AML-193 (cell line): ENCODE results near the gene SPATA33.

ENCODE experiments used
- DNase-seq, 2 experiments: peaks; one replicate each; lab custom pipeline; 2025; lab: John Stamatoyannopoulos, UW

The SPATA33 gene

DNA sequence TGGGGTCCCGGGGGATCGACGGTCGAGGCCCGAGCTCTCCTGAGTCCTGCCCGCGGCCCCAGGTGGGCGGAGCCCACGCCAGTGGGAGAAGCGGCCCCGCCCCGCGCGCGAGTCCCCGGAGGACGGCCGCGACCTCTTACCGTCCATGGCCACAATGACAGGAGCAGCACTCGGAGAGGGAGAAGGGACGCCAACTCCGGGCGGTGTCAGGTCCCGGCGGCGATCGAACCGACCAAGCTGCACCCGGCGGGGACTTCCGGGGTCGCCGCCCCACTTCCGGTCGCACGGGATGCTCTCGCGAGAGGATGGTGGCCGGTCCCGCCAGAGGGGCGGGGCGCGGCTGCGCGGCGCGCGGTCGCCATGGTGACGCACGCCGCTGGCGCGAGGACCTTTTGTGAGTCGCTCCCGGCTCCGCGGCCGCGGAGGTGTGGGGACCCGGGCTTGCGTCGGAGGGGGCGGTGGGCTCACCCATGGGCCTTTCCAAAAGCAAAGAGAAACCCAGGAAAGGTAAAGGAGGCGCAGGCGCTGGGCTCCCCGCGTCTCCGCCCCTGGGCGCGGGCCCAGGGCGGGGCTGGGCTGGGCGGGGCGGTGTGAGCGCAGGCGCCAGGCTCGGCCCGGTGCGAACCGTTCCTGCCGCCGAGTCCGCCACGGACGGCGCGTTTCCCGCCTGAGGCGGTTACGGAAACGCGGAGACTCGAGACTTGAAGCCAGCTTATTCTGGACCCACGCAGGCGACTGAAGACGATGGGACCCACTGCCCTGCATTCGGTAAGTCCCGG, at the start of gene SPATA33, which contains the start of gene CHMP1A:
SPATA33 (plus strand) TSS at position 395 of the 779 bp plus-strand sequence; CDS start at position 471, 76 bp downstream.
CHMP1A (minus strand) TSS at position 267 of the 779 bp plus-strand sequence; CDS start at position 147, 120 bp downstream.
- peak; percentile 54 to 65 for DNase-seq

DNA sequence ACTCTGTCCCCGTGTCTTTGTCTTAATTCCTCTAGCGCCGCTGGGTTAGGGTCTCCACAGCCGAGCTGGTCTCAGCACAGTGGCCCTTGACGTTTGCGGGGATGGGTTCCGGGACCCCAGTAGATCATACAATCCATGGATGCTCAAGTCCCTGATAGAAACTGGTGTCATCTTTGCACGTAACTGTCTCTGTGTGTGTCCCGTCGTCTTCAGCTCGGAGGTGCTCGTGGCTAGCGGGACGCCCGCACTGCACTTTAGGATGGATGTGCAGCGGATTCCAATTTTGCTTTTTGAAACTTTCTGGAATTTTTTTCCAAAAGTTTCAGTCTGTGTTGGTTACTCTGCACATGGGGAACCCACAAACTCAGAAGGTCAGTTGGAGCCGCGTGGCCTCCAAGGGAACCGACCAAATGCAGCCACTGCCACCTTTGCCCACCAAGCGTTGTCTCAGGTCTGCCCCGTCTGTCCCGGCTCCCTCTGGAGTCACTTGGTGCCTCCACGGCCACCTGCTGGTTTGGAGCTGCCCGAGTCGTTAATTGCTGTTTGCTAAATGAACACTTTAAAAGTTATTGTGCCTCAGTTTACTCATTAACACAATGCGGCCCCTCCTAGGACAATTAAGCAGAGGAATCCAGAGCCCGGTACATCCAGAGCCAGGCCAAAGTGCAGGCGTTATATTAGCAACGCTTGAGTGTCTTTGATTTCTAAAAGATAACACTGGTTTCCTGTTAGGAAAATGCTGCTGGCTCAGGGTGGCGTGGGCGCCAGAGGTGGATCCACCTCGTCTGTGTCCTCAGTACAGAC, 49.5 kb upstream of the SPATA33 start:
- no peak for DNase-seq

DNA sequence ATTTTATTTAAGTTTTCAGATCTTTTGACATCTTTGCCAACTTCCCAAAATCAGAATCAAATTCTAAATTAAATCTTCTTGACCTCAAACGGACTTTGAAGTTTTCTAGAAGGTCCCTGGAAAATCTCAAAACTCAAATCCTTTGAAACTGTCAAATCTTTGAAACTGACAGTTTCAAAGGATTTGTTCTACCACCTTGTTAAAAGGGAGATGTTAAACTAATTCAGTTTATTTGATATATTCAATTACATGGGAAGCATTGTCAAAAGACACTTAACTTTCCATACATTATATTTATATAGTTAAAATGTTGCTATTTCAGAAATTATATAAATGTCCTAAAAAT, 47.6 kb upstream of the SPATA33 start:
- DNase-seq = no peak

DNA sequence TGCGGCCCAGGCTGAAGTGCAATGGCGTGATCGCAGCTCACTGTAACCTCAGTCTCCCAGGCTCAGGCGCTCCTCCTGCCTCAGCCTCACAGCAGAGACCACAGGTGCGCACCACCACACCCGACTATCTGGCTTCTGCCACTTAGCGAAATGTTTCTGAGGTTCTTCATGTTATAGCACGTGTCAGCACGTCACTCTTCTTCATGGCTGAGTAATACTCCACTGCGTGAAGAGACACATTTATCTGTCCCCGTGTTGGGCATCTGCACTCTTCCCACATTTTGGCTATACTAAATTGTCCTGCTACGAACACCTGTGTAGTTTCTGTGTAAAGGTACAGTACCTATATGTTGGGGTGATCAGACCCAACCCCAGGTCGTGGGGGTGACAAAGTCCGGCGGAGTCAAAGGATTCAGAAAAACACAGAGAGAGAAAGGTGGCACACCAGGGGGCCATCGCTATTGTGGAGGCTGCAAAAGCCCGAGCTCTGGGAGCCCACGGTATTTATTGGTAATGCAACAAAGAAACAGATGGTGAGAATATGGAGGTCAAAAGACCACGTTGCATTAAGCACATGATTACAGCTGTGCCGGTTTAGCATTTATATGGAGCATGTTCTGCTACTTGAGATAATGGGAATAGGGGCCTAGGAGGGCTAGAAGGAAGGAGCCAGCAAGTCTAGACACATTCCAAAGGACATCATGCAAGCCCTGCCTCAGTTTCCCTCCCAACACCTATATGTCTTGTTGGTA, 45.0 kb upstream of the SPATA33 start:
- DNase-seq = no peak

DNA sequence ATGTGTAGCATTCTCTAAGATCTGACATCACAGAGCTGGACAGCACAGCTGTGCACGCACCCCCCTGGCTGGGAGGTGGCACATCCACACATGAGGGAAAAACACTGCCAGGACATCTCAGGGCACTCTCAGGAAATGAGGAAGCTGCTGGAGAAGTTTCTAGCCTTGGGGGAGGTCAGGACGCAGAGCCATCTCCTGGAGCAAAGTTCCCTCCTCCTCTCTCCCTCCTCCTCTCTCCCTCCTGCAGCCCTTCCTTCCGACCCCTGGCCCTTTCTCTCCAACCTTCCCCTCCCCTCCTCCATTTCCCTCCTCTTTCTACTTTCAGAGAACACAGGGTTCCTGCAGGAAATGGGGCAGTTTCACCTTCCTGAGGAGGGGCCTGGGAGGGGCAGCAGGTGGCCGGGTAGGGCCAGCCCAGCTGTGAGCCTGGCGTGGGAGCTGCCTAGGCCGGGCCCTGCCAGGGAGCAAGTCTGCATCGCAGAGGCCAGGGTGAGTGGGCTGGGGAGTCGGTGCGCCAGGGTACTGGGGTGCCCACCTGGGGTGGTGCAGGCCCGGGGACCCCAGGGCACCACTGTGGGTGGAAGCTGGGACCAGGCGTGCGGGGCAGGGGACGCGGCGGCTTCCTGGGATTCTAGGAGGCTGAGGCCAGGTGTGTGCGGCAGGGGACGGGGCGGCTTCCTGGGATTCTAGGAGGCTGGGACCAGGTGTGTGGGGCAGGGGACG, 44.2 kb upstream of the SPATA33 start, which contains the start of gene DPEP1:
DPEP1 (plus strand) TSS at position 412 of the 723 bp plus-strand sequence. CDS start 16,769 bp downstream, outside the sequence.
- no peak for DNase-seq

- no peak for DNase-seq
Observed at GRCh38 chr16:89613954-89614459, 43.6 kb upstream of the SPATA33 start.

DNA sequence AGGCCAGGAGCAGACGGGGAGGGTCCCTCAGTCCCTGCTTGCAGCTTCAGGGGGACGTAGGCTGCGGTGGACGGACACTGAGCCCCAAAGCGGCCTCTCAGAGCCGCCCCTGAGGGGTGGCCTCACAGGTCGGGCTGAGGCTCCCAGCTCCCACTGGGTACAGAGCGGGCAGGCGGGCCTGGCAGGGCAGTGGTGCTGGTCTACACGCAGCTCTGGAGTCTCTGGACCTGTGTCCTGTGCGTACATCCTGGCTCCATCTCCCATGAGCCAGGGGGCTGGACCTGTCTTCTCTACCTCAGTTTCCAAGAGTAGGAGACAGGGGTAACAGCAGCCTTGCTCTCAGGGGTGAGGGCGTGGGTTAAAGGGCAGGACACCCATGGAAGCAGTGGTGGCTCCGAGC, 42.5 kb upstream of the SPATA33 start:
- no peak for DNase-seq

GRCh38 chr16:89615596-89616090, 42.0 kb upstream of the SPATA33 start:
- no peak for DNase-seq

DNA sequence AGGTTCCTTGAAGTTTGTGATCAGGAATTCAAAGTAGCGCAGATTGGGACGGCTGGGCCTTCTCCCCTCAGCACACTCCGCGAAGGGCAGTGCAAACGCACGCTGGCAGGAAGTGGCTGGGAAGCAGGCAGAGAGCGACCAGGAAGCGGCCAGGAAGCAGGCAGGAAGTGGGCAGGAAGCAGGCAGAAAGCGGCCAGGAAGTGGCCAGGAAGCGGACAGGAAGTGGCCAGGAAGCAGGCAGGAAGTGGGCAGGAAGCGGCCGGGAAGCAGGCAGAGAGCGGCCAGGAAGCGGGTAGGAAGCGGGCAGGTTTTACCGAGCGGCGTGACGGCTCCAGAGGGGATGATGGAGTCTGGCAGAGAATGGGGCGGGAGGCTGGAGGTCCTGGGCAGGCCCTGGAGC, 41.0 kb upstream of the SPATA33 start:
- DNase-seq = no peak

GRCh38 chr16:89617036-89617435, 40.6 kb upstream of the SPATA33 start:
- no peak for DNase-seq

DNA sequence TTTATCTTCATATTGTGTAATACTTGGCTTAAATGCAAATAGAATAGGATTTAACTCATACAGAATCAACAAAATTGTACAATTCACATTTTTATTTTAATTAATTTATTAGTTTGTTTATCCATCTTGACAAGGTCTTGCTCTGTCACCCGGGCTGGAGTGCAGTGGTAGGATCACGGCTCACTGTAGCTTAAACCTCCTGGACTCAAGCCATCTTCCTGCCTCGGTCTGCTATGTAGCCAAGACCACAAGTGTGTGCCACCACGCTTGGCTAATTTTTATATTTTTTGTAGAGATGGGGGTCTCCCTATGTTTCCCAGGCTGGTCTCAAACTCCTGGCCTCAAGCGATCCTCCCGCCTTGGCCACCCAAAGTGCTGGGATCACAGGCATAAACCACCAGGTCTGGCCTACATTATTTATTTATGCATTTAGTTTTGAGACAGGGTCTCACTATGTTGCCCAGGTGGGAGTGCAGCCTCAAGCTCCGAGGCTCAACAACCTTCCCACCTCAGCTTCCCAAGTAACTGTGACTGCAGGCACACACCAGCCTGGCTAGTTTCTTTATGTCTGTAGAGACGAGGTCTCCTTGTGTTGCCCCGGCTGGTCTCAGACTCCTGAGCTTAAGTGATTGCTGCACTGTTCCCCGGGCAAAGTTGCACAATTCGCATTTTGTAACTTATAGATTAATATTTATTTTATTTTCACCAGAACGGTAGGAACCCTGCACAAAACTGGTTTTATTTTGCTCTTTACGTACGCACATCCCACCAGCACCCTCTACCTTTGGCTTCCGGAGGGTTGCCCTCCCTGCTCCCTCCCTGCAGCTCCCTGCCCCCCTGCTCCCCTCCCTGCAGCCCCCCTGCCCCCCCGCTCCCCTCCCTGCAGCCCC, 39.3 kb upstream of the SPATA33 start:
- DNase-seq = no peak

DNA sequence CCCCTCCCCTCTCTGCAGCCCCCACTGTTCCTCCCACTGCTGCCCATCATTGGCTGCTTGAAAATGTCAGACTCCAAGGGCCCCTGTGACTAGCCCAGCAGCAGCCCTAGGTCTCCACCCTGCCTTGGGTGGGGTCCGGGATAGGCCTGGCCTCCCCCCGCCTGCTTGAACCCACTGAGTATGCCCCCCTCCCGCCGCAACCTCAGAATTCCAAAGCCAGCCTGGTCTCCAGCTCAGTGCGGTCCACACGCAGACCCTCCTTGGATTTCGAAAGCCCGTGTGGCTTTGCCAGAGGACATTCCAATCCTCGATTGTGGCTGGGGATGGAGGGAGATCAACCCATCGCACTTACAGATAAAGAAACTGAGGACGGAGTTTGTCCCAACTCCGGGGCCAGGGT, 37.8 kb upstream of the SPATA33 start:
- DNase-seq = no peak

DNA sequence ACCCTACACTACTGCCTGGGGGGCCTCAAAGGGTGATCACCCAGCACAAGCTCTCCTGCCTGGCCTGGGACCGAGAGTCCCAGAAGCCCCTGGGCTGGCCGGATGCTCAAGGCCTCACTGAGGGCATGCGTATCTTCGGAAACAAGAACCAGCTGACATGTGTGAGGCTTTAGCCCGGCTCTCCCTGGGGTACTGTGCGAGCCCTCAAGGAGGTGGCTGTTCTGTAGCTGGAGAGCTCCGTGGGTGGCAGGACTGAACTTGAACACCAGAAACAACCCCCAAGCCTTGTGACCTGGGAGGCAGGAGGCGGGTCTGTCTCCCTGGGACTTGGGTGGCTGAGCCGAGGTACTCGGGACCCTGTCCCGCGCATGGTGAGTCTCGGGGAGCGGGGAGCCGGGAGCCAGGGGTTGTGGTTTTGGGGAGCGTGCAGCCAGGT, 37.2 kb upstream of the SPATA33 start:
- DNase-seq = no peak

GRCh38 chr16:89621136-89621697, 36.4 kb upstream of the SPATA33 start:
- no peak for DNase-seq

DNA sequence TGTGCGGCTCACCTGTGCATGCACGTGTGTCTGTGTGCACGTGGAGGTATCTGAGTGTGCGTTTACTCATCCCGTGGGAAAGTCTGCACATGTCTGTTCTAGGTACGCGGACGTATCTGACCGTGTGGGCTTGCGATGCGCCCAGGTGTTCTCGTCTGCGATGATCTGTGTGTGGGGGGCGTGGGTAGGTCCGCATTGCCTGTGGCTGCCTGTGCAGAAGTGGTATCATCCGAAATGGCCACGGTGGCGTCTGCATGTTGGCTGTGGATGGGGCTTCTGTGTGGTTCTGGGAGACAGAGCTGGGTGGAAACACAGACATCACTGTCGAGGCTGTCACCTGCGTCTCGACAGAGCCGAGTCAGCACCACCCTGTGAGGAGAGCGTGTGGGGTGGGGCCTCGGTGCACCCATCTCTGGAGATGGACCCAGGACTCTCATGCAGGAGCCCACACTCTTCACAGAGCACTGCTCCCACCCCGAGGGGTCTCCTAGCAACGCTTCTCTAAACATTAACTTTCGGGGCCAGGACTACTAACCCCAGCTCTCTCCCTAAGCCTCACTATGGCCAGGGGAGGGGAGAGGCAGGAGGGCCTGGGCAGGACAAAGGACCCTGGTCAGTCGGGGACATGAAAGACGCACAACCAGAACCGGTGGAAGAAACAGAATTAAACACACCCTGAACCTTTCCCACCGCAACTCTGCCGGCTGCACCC, 35.8 kb upstream of the SPATA33 start:
- no peak for DNase-seq

- DNase-seq = no peak
Observed at GRCh38 chr16:89623511-89624261, 34.0 kb upstream of the SPATA33 start.

DNA sequence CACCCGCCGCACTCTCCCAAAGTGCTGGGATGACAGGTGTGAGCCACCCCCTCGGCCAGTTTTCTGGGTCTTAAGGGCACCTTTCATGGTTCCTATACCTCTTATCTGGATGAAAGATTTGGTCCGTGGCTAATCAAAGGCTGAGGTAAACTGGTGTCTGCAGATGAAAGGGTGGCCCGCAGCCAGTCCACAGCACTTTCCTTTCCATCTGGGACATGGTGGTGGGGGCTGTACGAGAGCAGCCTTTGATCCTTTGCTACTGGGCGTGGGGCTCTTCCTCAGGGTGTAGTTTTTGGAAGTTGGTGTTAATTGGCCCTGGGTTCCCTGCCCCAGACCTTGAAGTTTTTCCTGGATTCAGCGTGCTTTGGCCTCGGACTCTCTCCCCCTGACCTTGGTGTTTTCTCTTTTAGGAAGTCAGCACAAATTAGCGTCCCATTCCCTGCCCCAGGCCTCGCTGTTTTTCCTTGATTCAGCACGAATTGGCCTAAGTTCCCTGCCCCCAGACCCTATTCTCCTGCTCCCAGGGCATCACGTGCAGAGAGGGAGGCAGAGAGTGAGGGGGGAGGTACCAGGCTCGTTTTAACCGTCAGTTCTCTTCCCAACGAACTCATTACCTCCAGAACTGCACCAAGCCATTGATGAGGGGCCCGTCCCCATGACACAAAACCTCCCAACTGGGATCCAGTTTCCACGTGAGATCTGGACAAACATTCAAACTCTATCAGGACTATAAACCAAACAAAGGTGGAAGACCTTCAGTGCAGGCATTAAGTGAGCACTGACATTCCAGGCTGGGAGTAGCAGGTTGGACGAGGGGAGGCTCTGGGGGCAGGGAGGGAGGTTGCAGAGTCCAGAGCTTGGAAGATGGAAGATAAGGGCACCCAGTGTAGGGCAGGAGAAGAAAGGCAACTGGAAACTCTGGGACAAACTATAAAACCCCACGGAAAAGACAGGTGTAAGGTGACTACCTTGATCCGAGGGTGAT, 32.6 kb upstream of the SPATA33 start:
- no peak for DNase-seq
